GM21423 (cell line): ENCODE data around the gene CCDC186.

ENCODE experiments used
- ATAC-seq: cut with Tn5 transposase; IDR thresholded peaks from one replicate; pipeline ENCODE4 v1.9.1; 2021; ENCODE audit warnings: mild to moderate bottlenecking, moderate library complexity; ENCODE audit not compliant: unreplicated experiment

CCDC186 gene

GRCh38 chr10:114071178-114071577, 102.8 kb downstream of the CCDC186 start:
- ATAC-seq, result no peak
